Sigmoid colon (tissue), 4 donors: ENCODE data around the gene MLLT3.

Source experiments
- CTCF ChIP-seq, 4 experiments: fragments of 450-650 bp in 3 of 4; fragments of 200-600 bp in 1 of 4; IDR thresholded peaks; one replicate each; pipeline ENCODE4 v1.5.1; 2016 to 2019; ENCODE audit warnings: antibody characterized with exemption in 4 of 4, mild to moderate bottlenecking in 3 of 4, moderate library complexity in 2 of 4
- EP300 ChIP-seq, 4 donors: sonication (generic); formaldehyde crosslinking; IDR thresholded peaks; one replicate each; pipeline ENCODE4 v1.6.1; 2017; ENCODE audit warnings: antibody characterized with exemption in 4 of 4
- POLR2A ChIP-seq, 2 donors: fragments of 450-650 bp; IDR thresholded peaks; one replicate each; pipeline ENCODE4 v1.6.1; 2016; ENCODE audit warnings: antibody characterized with exemption in 2 of 2, mild to moderate bottlenecking in 2 of 2, moderate library complexity in 2 of 2
- POLR2AphosphoS5 ChIP-seq, 4 donors: sonication (generic); formaldehyde crosslinking; IDR thresholded peaks; one replicate each; pipeline ENCODE4 v1.6.1; 2017; ENCODE audit warnings: antibody characterized with exemption in 4 of 4

GRCh38 chr9:20481437-20481836 is 140.9 kb downstream of the MLLT3 start:
- TF ChIP-seq CTCF (IDR thresholded peaks at IDR 0.05), result no peak
- TF ChIP-seq POLR2A (IDR thresholded peaks at IDR 0.05), result no peak
- TF ChIP-seq POLR2AphosphoS5 (IDR thresholded peaks at IDR 0.05), result no peak
- no peak for TF ChIP-seq EP300 (IDR thresholded peaks at IDR 0.05)
